ENCODE measurements around the gene ALDH3B1.
A peak's percentile ranks its signal among the peaks of the same experiment; 100 is the strongest.

The ALDH3B1 gene

DNA sequence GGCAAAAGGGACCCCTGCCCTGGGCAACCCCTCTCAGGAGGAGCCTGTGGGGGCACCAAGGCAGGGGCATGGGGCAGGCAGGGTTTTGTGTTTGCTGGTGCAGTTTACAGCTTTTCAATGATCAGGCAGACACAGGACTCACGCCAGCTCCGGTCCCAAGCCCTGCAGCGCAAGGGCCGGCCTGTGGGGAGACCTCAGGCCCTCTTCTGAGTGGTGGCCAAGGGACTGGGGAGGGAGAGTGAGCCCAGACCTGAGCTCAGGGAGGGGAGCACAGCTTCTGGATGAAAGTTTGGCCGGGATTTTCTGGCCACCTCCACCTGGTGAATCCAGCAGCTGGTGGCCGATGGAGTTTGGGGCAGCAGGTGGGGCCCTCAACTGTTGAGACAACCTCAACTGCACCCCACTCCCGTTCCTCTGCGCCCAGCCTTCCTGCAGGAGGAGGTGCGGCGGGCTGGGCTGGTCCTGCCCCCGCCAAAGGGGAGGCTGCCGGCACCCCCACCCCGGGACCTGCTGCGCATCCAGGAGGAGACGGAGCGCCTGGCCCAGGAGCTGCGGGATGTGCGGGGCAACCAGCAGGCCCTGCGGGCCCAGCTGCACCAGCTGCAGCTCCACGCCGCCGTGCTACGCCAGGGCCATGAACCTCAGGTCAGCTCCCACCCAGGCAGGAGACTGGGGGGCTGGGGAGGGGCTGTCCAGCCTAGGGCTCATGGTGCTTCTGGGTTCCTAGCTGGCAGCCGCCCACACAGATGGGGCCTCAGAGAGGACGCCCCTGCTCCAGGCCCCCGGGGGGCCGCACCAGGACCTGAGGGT, 32.3 kb downstream of the ALDH3B1 start:
- H3K4me3 ChIP-seq (ENCODE audit: low read depth, low read length) = peak overlapping the region; percentile 32
- no peak for DNase-seq (ENCODE audit: low read depth)
- TF ChIP-seq POLR2A (IDR thresholded peaks at IDR 0.05; ENCODE audit: extremely low read depth, insufficient read length) (no peak), MYC (IDR thresholded peaks at IDR 0.05; ENCODE audit: low read depth, low read length) (no peak)
- TF ChIP-seq, protein P1, sequence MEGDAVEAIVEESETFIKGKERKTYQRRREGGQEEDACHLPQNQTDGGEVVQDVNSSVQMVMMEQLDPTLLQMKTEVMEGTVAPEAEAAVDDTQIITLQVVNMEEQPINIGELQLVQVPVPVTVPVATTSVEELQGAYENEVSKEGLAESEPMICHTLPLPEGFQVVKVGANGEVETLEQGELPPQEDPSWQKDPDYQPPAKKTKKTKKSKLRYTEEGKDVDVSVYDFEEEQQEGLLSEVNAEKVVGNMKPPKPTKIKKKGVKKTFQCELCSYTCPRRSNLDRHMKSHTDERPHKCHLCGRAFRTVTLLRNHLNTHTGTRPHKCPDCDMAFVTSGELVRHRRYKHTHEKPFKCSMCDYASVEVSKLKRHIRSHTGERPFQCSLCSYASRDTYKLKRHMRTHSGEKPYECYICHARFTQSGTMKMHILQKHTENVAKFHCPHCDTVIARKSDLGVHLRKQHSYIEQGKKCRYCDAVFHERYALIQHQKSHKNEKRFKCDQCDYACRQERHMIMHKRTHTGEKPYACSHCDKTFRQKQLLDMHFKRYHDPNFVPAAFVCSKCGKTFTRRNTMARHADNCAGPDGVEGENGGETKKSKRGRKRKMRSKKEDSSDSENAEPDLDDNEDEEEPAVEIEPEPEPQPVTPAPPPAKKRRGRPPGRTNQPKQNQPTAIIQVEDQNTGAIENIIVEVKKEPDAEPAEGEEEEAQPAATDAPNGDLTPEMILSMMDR (IDR thresholded peaks at IDR 0.05; ENCODE audit: low read depth, low read length) = no peak
- TF ChIP-seq, protein P2, sequence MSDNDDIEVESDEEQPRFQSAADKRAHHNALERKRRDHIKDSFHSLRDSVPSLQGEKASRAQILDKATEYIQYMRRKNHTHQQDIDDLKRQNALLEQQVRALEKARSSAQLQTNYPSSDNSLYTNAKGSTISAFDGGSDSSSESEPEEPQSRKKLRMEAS (IDR thresholded peaks at IDR 0.05; ENCODE audit: low read depth, low read length) = no peak

DNA sequence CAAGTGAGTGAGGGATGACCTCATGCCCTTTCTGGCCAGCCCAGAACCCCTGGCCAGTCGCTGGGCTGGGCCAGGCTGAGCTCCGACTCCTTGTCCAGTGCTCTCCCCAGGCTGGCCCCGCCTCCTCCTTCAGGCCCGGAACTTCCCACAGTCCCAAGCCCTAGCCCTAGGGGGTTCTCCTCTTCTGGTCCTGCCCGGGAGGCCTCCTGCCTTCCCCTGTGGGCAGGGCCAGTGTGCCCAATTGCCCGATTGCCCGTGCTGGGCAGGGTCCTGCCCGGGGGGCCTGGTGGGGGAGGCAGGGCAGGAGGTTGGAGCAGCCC, 32.9 kb downstream of the ALDH3B1 start:
- peak overlapping the region; percentile 32 for H3K4me3 ChIP-seq (ENCODE audit: low read depth, low read length)
- TF ChIP-seq, protein P2 (IDR thresholded peaks at IDR 0.05; ENCODE audit: low read depth, low read length) = no peak
- TF ChIP-seq POLR2A (IDR thresholded peaks at IDR 0.05; ENCODE audit: extremely low read depth, insufficient read length) (no peak), MYC (IDR thresholded peaks at IDR 0.05; ENCODE audit: low read depth, low read length) (no peak)
- TF ChIP-seq, protein P1 (IDR thresholded peaks at IDR 0.05; ENCODE audit: low read depth, low read length) = no peak
- no peak for DNase-seq (ENCODE audit: low read depth)

DNA sequence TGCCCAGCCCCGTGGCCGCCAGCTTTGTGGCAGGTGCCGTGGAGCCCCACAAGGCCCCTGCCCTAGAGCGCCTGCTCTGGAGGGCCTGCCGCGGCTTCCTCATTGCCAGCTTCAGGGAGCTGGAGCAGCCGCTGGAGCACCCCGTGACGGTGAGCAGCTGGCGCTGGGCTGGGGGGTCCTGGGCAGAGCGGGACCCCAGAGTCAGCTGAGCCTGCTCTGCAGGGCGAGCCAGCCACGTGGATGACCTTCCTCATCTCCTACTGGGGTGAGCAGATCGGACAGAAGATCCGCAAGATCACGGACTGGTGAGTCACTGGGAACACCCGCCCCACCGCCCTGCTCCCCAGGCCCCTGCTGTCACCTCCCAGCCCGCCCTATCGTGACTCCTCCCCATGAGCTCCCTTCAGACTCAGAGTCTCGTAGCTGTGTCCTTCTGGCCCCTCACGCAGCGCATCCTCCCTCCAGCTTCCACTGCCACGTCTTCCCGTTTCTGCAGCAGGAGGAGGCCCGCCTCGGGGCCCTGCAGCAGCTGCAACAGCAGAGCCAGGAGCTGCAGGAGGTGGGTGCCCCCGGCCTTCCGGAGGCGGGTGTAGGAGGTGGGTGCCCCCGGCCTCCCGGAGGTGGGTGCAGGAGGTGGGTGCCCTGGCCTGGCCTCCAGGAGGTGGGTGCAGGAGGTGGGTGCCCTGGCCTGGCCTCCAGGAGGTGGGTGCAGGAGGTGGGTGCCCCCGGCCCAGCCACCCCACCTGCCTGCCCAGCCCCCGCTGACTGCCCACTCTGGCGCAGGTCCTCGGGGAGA, 33.4 kb downstream of the ALDH3B1 start:
- TF ChIP-seq, protein P1 (IDR thresholded peaks at IDR 0.05; ENCODE audit: low read depth, low read length) = no peak
- TF ChIP-seq, protein P2 (IDR thresholded peaks at IDR 0.05; ENCODE audit: low read depth, low read length) = peak; percentile 89
- peak; percentile 30 for TF ChIP-seq POLR2A (IDR thresholded peaks at IDR 0.05; ENCODE audit: extremely low read depth, insufficient read length)
- TF ChIP-seq MYC (IDR thresholded peaks at IDR 0.05; ENCODE audit: low read depth, low read length) = peak; percentile 79; the same call in 1 of the 2 replicates
- H3K4me3 ChIP-seq (ENCODE audit: low read depth, low read length) = peak overlapping the region; percentile 32
- peak; percentile 96 for DNase-seq (ENCODE audit: low read depth)

DNA sequence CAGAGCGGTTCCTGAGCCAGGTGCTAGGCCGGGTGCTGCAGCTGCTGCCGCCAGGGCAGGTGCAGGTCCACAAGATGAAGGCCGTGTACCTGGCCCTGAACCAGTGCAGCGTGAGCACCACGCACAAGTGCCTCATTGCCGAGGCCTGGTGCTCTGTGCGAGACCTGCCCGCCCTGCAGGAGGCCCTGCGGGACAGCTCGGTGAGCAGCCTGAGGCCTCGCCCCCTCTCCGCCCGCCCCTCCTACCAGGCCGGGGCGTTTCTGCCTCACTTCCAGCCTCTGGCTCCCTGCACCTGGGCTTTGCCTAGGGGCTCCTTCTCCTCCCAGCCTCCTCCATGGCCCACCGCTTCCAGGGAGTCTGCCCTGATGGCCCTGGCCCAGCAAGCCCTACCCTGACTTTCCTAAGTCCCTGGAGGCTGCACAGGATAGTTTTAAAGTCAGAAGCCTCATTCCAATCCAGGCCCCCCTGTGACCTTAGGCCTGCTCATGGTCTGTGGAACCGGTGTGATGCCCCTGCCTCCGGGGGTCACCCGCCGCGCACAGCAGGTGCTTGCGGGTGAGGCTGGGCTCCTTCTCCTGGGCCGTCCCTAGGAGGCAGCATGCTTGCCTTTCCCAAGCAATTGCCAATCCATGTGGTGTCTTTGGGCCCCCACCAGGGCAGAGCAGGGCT, 34.2 kb downstream of the ALDH3B1 start:
- H3K4me3 ChIP-seq (ENCODE audit: low read depth, low read length) = no peak overlapping the region
- DNase-seq (ENCODE audit: low read depth) = no peak
- TF ChIP-seq, protein P1 (IDR thresholded peaks at IDR 0.05; ENCODE audit: low read depth, low read length) = no peak
- TF ChIP-seq, protein P2 (IDR thresholded peaks at IDR 0.05; ENCODE audit: low read depth, low read length) = no peak
- TF ChIP-seq MYC (IDR thresholded peaks at IDR 0.05; ENCODE audit: low read depth, low read length) = no peak
- no peak for TF ChIP-seq POLR2A (IDR thresholded peaks at IDR 0.05; ENCODE audit: extremely low read depth, insufficient read length)

DNA sequence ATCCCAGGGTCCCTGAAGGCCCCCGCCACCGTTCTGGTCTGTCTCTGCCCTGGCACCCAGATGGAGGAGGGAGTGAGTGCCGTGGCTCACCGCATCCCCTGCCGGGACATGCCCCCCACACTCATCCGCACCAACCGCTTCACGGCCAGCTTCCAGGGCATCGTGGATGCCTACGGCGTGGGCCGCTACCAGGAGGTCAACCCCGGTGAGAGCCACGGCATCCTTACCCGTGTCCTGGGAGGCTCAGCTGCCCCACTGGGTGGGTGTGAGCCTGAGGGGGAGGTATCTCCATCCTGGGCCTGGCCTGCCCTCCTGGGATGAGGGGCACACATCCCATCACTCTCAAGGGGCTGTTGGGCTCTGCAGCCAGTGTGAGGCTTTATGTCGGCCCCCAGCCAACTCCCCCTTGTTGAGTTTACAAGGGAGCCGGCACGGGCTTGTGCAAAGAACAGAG, 34.8 kb downstream of the ALDH3B1 start:
- no peak for DNase-seq (ENCODE audit: low read depth)
- TF ChIP-seq, protein P1 (IDR thresholded peaks at IDR 0.05; ENCODE audit: low read depth, low read length) = no peak
- TF ChIP-seq, protein P2 (IDR thresholded peaks at IDR 0.05; ENCODE audit: low read depth, low read length) = no peak
- TF ChIP-seq MYC (IDR thresholded peaks at IDR 0.05; ENCODE audit: low read depth, low read length) (no peak), POLR2A (IDR thresholded peaks at IDR 0.05; ENCODE audit: extremely low read depth, insufficient read length) (no peak)
- H3K4me3 ChIP-seq (ENCODE audit: low read depth, low read length) = no peak overlapping the region
